Lung (tissue), 12 donors: ENCODE data around the gene PPP1R1B. TPM values are rescaled to one million over a fixed set of nuclear protein-coding genes. Genes with fewer than 3 reads are reported as not detected.

Experiments
- ATAC-seq: fragments of 200-7000 bp; cut with Tn5 transposase; one replicate; pipeline ENCODE4 v1.9.1; 2020; ENCODE audit warnings: moderate number of reproducible peaks; ENCODE audit not compliant: insufficient read depth, low FRiP score
- DNase-seq, 3 donors: peaks; one replicate each; pipeline ENCODE4 v3.0.0-alpha.2; 2013 to 2017
- H3K27ac ChIP-seq, 2 donors: one replicate each; pipeline ENCODE4 v1.5.1; 2013; ENCODE audit warnings: mild to moderate bottlenecking in 2 of 2, moderate library complexity in 2 of 2, control low read depth in 1 of 2, inconsistent platforms in 1 of 2, low read depth in 1 of 2, low read length in 1 of 2
- H3K27me3 ChIP-seq, 3 donors: one replicate each; pipeline ENCODE4 v1.5.1; 2013; ENCODE audit warnings: low read length in 2 of 3; ENCODE audit not compliant: control insufficient read depth in 3 of 3, insufficient read depth in 3 of 3
- H3K36me3 ChIP-seq, 4 donors: one replicate each; pipeline ENCODE4 v1.5.1; 2013; ENCODE audit warnings: low read length in 4 of 4, mild to moderate bottlenecking in 1 of 4, moderate library complexity in 1 of 4; ENCODE audit not compliant: control insufficient read depth in 4 of 4, insufficient read depth in 4 of 4
- H3K4me1 ChIP-seq, 5 donors: one replicate each; pipeline ENCODE4 v1.5.1; 2013; ENCODE audit warnings: low read length in 5 of 5, mild to moderate bottlenecking in 2 of 5, moderate library complexity in 1 of 5; ENCODE audit not compliant: control insufficient read depth in 5 of 5, insufficient read depth in 5 of 5
- H3K4me3 ChIP-seq: one replicate; pipeline ENCODE4 v1.5.1; 2013; ENCODE audit warnings: mild to moderate bottlenecking, control low read depth, moderate library complexity
- H3K9ac ChIP-seq, 2 donors: one replicate each; pipeline ENCODE4 v1.5.1; 2013; ENCODE audit warnings: low read length in 2 of 2, control low read depth in 1 of 2; ENCODE audit not compliant: insufficient read depth in 1 of 2
- H3K9me3 ChIP-seq, 4 donors: one replicate each; pipeline ENCODE4 v1.5.1; 2013; ENCODE audit warnings: low read length in 3 of 4, mild to moderate bottlenecking in 1 of 4, moderate library complexity in 1 of 4; ENCODE audit not compliant: control insufficient read depth in 4 of 4, insufficient read depth in 3 of 4
- WGBS, 2 donors: extraction: QIAGEN DNeasy Blood & Tissue Kit; methylation state at CpG; one replicate each; pipeline ENCODE4 v1.1.7; 2013; 5-methylcytosine and 5-hydroxymethylcytosine counted together
- polyA plus RNA-seq, 2 donors: library from polyadenylated mRNA; stranded (reverse); fragments of 200-250 nt; gene quantifications; one replicate each; pipeline ENCODE4 v1.2.1, GENCODE V29; 2013
- total RNA-seq, 2 donors: library from RNA; depleted of rRNA in 1 of 2; stranded (reverse); fragments of >200 nt in 1 of 2; gene quantifications; one replicate each; pipeline ENCODE4 v1.2.1, GENCODE V29; 2014 to 2021
- TF ChIP-seq, protein P1 (sequence below): IDR thresholded peaks from 2 replicates; pipeline ENCODE4 v1.5.1; 2012; ENCODE audit warnings: mild to moderate bottlenecking; ENCODE audit errors: control extremely low read depth, extremely low read depth
- donor health status: control.
- donor health status: control.
- donor health status: Bipolar disorder and iron deficiency.
- donor health status: healthy.
- donor health status: DM: yes; HTN: yes; CAD: no.

PPP1R1B gene
- total and polyA plus RNA-seq, 4 donors: 21.3 to 36.4 (median 24.8) TPM

DNA sequence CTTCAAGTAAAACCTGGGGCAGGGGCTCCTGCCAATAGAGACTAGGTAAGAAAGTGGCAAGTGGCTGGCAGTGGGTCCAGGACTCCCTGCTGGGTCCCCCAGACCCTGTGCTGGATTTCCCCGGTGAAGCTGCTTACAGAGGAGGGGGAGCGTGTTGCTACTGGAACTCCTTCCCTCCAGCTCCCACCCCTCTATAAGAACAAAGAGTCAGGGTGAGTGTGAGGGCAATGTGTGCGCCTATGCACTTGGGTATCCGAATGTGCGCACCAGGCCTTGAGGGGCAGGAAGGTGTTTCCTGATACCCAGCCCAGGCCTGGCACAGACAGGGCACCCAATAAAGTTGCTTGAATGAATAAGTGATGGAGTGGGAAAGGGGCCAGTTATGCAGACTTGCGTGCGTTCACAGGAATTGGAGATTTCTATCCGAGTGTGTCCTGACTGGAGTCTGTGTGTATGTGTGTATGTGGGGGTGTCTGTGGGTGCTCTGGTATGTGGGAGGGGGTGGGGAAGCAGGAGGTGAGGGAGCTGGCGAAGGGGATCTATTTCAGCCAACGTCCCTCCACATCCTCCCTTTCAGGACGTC lies 30.7 kb upstream of the PPP1R1B start:
- TF ChIP-seq, protein P1, sequence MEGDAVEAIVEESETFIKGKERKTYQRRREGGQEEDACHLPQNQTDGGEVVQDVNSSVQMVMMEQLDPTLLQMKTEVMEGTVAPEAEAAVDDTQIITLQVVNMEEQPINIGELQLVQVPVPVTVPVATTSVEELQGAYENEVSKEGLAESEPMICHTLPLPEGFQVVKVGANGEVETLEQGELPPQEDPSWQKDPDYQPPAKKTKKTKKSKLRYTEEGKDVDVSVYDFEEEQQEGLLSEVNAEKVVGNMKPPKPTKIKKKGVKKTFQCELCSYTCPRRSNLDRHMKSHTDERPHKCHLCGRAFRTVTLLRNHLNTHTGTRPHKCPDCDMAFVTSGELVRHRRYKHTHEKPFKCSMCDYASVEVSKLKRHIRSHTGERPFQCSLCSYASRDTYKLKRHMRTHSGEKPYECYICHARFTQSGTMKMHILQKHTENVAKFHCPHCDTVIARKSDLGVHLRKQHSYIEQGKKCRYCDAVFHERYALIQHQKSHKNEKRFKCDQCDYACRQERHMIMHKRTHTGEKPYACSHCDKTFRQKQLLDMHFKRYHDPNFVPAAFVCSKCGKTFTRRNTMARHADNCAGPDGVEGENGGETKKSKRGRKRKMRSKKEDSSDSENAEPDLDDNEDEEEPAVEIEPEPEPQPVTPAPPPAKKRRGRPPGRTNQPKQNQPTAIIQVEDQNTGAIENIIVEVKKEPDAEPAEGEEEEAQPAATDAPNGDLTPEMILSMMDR: no peak
- DNase-seq: no peak
- Histone ChIP-seq H3K27me3 (peaks cover 8 to 78% (median 60%) of the 10 kb centered on the region in 3 donors), H3K27ac (no peak overlapping the region), H3K36me3 (no peaks in the 10 kb centered on the region), H3K4me1 (peaks cover 0 to 14% (median 7%) of the 10 kb centered on the region in 5 donors), H3K9me3 (peaks cover 0 to 6% (median 0%) of the 10 kb centered on the region in 4 donors), H3K9ac (no peak overlapping the region), H3K4me3 (no peak overlapping the region)
- 16 to 19% methylated on average over 11 of the region's 11 CpGs for WGBS, 2 donors
- no peak for ATAC-seq

DNA sequence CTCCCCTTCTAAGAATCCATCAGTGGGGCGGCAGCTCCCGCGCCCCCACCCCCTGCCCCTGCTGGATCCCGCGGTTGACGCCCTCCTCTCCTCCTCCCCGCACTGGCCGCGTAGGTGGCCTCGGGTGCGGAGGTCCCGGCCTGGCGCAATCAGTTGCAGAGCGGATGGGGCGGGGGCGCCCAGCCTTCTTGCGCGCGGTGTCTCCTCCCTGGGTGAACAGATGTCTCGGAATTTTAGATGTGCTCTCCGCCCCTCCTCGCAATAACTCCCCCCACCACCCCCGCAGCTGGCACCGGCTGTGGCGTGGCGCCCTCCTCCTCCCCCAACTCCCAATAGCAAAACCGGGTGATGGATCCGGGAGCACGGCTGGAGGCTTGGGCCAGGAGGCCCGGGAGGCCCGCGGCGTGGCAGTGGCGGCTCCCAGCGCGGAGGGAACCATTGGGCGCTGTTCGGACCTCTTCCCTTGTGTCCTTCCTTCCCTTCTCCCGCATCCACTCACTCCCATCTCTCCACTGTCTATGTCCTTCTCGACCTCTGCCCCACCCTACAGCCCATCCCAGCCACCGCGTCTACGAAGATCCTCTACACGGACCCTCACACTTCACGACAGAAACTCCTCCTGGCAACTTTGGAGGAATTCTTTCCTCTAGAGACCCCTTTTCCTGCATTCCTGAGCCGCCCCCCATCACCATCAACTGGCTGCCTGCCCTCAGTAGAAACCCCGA lies 30.0 kb upstream of the PPP1R1B start:
- peaks cover 13 to 85% (median 67%) of the 10 kb centered on the region in 3 donors for H3K27me3 ChIP-seq
- ATAC-seq: no peak
- DNase-seq: no peak
- WGBS, 2 donors: 2 to 5% methylated on average over 44 to 47 of the region's 47 CpGs
- no peak overlapping the region for H3K4me3 ChIP-seq
- H3K4me1 ChIP-seq: peaks cover 0 to 14% (median 7%) of the 10 kb centered on the region in 5 donors
- H3K36me3 ChIP-seq: no peaks in the 10 kb centered on the region
- H3K9ac ChIP-seq: no peak overlapping the region
- TF ChIP-seq, protein P1: no peak
- H3K27ac ChIP-seq: no peak overlapping the region
- peaks cover 0 to 6% (median 0%) of the 10 kb centered on the region in 4 donors for H3K9me3 ChIP-seq

DNA sequence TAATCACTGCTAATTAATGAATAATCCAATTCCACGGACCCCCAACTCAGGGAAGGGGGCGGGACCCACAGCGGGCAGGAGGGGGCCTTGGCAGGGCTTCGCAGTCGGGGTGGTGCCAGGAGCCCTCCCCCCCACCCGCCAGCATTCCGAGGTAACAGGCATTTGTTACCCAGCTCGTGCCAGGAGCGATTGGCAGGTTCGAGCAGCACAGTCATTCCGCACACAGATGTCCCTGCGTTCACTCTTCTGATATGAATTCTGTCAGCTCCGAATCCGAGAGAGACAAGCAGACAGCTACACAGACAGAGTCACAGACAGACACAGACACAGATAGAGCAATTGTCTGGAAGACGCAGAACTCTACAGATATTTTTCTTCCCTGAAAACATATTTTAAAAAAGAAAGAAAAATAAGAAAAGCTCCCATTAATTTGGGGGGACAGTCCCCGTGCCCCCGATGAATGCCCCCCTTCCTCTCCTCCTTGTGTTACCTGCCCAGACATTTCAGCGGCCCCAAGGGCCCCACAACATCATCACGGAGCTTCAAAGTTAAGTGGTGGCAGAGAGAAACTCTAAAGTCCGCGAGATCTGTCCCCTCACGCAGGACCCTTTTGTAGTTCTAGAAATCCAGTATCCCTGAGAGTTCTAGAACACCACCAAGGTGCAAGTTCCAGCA lies 29.2 kb upstream of the PPP1R1B start:
- no peak overlapping the region for H3K4me3 ChIP-seq
- H3K9ac ChIP-seq: no peak overlapping the region
- H3K4me1 ChIP-seq: peaks cover 0 to 14% (median 3%) of the 10 kb centered on the region in 5 donors
- DNase-seq (no peak), ATAC-seq (no peak)
- no peak overlapping the region for H3K27ac ChIP-seq
- TF ChIP-seq, protein P1: no peak
- no peaks in the 10 kb centered on the region for H3K36me3 ChIP-seq
- peaks cover 12 to 93% (median 75%) of the 10 kb centered on the region in 3 donors for H3K27me3 ChIP-seq
- 9 to 10% methylated on average over 22 of the region's 22 CpGs for whole genome bisulfite sequencing, 2 donors
- H3K9me3 ChIP-seq: peaks cover 0 to 6% (median 0%) of the 10 kb centered on the region in 4 donors
